DND-41 (cell line): ENCODE data around the gene TMEM38A.

Experiments used
- CTCF ChIP-seq: IDR thresholded peaks from 2 replicates; pipeline ENCODE4 v1.5.1; 2012; ENCODE audit warnings: borderline replicate concordance, low read length, moderate library complexity, mild to moderate bottlenecking; ENCODE audit not compliant: poor library complexity, severe bottlenecking; ENCODE audit errors: extremely low read depth
- EZH2 ChIP-seq: IDR thresholded peaks from 3 replicates; pipeline ENCODE4 v1.6.1; 2012; ENCODE audit warnings: borderline replicate concordance, low read depth, mild to moderate bottlenecking, moderate library complexity, low read length, inconsistent platforms; ENCODE audit not compliant: severe bottlenecking

- TF ChIP-seq CTCF = no peak
- no peak for TF ChIP-seq EZH2
Measured at GRCh38 chr19:16715611-16716010, 54.7 kb downstream of the TMEM38A start.
